PFSK-1 (cell line): ENCODE results near the gene BMP7.

Experiments used
- FOXP2 ChIP-seq: optimal IDR thresholded peaks from 2 replicates; pipeline ENCODE3; 2011; ENCODE audit warnings: borderline replicate concordance, control low read depth, inconsistent platforms; ENCODE audit not compliant: insufficient read depth; ENCODE audit errors: extremely low read length, extremely low read depth
- POLR2AphosphoS5 ChIP-seq: IDR thresholded peaks from 2 replicates; pipeline ENCODE4 v1.6.1; 2012; ENCODE audit warnings: low read depth, mild to moderate bottlenecking, control low read depth, low read length, moderate library complexity
- REST ChIP-seq, 2 experiments: IDR thresholded peaks; 2 replicates each; pipeline versions ENCODE4 v1.6.1 to v1.8.0; 2011 to 2012; ENCODE audit warnings: low read depth in 2 of 2, low read length in 2 of 2, control low read depth in 1 of 2, inconsistent platforms in 1 of 2, mild to moderate bottlenecking in 1 of 2, moderate library complexity in 1 of 2; ENCODE audit not compliant: insufficient read depth in 1 of 2
- SIN3A ChIP-seq: IDR thresholded peaks from 2 replicates; pipeline ENCODE4 v1.6.1; 2012; ENCODE audit warnings: mild to moderate bottlenecking, low read length, moderate library complexity, borderline replicate concordance; ENCODE audit not compliant: insufficient read depth
- TAF1 ChIP-seq: IDR thresholded peaks from 2 replicates; pipeline ENCODE4 v1.6.1; 2012; ENCODE audit warnings: low read length, control low read depth, borderline replicate concordance; ENCODE audit not compliant: insufficient read depth

BMP7 gene

GRCh38 chr20:57148263-57148662 is 118.2 kb downstream of the BMP7 start:
- TF ChIP-seq POLR2AphosphoS5: no peak
- TF ChIP-seq TAF1: no peak
- no peak for TF ChIP-seq SIN3A

- no peak for TF ChIP-seq TAF1
- TF ChIP-seq POLR2AphosphoS5: no peak
- no peak for TF ChIP-seq REST (IDR thresholded peaks at IDR 0.05; ENCODE audit: insufficient read depth in 1 of 2, low read depth in 2 of 2, low read length in 2 of 2)
- no peak for TF ChIP-seq SIN3A
- no peak for TF ChIP-seq FOXP2
Measured at GRCh38 chr20:57147185-57147584, 119.3 kb downstream of the BMP7 start.

- no peak for TF ChIP-seq REST (IDR thresholded peaks at IDR 0.05; ENCODE audit: insufficient read depth in 1 of 2, low read depth in 2 of 2, low read length in 2 of 2)
- no peak for TF ChIP-seq POLR2AphosphoS5
- no peak for TF ChIP-seq TAF1
- TF ChIP-seq SIN3A: no peak
- TF ChIP-seq FOXP2: no peak
Measured at GRCh38 chr20:57146155-57146554, 120.3 kb downstream of the BMP7 start.

GRCh38 chr20:57145089-57145631 is 121.3 kb downstream of the BMP7 start:
- no peak for TF ChIP-seq TAF1
- no peak for TF ChIP-seq REST (IDR thresholded peaks at IDR 0.05; ENCODE audit: insufficient read depth in 1 of 2, low read depth in 2 of 2, low read length in 2 of 2)
- TF ChIP-seq SIN3A: no peak
- TF ChIP-seq POLR2AphosphoS5: no peak
- TF ChIP-seq FOXP2: no peak

GRCh38 chr20:57143173-57143572 is 123.3 kb downstream of the BMP7 start:
- TF ChIP-seq SIN3A (no peak), TAF1 (no peak), POLR2AphosphoS5 (no peak), REST (IDR thresholded peaks at IDR 0.05; ENCODE audit: insufficient read depth in 1 of 2, low read depth in 2 of 2, low read length in 2 of 2) (no peak), FOXP2 (no peak)
